HG03432 (cell line): ENCODE data around the gene CBL.
"Not testable (repeated sequence)": the region's sequence is repeated elsewhere in the genome, so short reads cannot be mapped to it uniquely, and the experiment has no call there.

ENCODE experiments used
- ATAC-seq: cut with Tn5 transposase; IDR thresholded peaks from one replicate; pipeline ENCODE4 v1.9.1; 2021; ENCODE audit warnings: mild to moderate bottlenecking, moderate library complexity; ENCODE audit not compliant: unreplicated experiment

Gene CBL

DNA sequence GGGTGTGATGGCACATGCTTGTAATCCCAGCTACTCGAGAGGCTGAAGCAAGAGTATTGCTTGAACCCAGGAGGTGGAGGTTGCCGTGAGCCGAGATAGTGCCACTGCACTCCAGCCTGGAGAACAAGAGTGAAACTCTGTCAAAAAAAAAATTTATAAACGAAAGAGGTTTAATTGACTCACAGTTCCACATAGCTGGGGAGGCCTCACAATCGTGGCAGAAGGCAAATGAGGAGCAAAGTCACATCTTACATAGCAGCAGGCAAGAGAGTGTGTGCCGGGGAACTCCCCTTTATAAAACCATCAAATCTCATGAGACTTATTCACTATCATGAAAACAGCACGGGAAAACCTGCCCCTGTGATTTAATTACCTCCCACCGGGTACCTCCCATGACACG is 21.7 kb upstream of the CBL start:
- ATAC-seq = not testable (repeated sequence)

DNA sequence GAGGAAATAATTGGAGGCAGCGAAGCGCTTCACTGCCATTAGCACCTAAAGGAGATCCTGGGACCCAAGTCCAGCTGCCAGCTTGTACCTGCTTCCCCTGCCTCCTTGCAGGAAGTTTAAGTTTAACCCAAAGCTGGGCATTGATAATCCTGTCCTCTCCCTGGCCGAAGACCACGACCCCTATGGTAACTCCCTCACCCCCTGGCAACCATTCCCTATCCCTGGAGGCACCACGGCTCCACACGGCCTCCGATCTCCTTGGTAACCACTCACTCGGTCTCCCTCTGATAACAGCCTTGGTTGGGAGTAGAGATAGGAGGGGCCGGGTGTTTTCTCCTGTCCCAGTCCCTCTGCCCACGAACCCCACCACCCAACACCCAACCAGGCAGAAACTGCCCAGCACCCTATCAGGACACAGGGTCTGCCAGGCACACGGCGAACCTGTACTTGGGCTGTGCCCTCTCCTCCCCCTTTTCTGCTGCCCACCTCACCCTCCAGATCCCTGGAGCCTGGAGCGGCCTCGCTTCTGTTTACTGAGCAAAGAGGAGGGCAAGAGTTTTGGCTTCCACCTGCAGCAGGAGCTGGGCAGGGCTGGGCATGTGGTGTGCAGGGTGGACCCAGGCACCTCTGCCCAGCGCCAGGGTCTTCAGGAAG is 20.0 kb upstream of the CBL start:
- ATAC-seq = no peak

DNA sequence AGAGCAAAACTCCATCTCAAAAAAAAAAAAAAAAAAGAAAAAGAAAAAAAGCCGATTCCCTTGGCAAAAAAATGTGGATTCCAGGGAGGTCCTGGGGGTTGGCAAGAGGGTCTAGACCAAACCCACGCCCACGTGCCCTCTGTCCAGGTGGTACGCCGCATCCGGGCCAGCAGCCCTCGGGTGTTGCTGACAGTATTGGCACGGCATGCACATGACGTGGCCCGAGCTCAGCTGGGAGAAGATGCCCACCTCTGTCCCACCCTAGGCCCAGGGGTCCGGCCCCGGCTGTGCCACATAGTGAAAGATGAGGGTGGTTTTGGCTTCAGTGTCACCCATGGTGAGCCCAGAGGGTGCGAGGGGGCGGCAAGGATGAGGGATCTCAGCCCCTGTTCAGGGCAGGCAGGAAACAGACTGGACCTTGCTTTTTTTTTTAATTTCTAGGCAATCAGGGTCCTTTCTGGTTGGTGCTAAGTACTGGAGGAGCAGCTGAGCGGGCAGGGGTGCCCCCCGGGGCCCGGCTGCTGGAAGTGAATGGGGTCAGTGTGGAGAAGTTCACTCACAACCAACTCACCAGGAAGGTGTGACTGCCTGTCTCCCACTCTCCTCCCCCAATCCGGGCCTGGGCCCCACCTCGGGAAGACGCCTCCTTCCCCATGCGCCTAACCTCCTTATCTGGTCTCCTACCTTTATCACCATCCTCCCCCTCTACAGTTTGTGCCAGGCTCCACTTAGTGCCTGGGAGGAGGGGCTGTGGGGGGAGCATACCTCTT is 18.8 kb upstream of the CBL start:
- ATAC-seq = no peak

DNA sequence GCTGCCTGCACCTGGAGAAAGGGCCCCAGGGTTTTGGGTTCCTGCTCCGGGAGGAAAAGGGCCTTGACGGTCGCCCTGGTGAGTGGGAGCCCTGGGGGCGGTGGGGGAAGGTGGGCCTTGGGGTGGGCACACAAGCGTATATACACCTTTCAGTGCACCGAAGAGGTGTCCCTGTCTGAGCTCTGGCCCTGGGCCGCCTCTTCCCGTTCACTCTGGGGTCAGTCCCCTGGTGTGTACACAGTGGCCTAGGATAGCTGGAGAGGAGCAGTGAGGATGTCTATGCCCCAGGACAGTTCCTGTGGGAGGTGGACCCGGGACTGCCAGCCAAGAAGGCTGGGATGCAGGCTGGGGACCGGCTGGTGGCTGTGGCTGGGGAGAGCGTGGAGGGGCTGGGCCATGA is 18.1 kb upstream of the CBL start:
- ATAC-seq = no peak

DNA sequence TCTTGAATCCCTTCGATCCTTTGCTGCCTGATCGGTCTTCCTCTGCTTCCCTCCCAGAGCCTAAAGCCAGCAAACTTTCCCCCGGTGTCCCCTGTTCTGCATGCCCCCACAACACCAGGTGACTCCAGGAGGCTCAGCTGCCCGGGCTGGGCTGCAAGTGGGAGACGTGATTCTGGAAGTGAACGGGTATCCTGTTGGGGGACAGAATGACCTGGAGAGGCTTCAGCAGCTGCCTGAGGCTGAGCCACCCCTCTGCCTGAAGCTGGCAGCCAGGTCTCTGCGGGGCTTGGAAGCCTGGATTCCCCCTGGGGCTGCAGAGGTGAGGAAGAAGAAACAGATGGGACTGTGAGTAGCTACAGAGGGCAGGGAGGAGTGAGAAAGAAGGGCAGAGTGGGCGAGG is 17.3 kb upstream of the CBL start:
- no peak for ATAC-seq

DNA sequence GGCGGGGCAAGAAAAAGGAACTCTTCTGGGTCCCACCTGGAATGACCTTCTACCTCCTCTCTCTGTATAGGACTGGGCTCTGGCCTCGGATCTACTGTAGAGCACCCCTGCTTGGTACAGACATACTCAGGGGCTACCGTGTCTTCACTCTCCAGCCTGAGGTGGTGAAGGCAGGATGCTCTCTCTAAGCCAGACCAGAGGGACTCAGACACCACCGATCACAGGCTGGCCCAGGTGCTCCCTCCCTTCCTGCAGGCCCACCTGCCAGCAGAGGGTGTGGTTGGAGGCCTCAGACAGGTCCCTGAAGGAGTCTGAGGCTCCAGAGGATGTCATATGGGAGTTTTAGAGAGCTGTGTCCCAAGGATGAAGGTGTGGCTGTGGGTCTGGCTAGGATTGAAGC is 16.7 kb upstream of the CBL start:
- no peak for ATAC-seq

DNA sequence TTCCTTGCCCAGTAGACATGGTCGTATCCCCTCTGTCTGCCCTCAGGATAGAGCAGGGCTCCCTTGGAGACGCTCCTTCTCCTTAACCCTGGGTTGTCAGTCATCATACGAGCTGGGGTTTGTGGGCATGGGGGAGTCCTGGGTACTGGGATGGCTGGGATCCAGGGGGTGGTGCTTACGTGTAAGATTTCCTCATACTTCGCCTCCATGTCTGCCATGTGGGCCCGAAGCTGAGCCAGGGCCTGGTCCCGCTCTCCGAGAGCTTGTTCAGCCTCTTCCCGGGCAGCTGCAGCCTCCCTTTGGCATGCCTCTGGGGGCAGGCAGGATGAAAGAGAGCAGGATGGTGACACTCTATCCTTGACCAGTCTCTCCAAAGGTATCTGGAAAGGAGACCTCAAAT is 15.6 kb upstream of the CBL start:
- no peak for ATAC-seq

DNA sequence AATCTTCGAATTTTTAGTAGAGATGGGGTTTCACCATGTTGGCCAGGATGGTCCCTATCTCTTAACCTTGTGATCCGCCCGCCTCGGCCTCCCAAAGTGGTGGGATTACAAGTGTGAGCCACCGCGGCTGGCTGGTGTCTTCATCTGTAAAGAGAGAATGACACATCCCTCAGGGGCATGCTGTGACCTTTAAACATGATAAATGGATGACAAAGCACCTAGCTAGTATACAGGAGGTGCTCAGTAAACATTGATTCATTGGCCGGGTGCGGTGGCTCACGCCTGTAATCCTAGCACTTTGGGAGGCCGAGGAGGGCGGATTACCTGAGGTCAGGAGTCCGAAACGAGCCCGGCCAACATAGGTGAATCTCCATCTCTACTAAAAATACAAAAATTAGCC is 14.9 kb upstream of the CBL start:
- ATAC-seq = not testable (repeated sequence)

DNA sequence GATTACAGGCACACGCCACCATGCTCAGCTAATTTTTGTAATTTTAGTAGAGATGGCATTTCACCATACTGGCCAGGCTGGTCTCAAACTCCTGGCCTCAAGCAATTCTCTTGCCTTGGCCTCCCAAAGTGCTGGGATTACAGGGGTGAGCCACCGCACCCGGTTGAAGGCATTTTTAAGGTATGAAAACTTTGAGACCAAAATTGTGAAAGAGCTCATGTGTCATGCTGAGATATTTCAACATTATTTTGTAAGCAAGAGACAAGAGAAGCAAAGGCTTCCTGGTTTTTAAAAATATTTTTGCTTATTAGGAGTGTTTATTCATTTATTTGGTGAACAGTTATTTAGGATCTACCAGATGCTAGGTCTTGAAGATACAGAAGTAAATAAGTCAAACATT is 14.0 kb upstream of the CBL start:
- no peak for ATAC-seq

DNA sequence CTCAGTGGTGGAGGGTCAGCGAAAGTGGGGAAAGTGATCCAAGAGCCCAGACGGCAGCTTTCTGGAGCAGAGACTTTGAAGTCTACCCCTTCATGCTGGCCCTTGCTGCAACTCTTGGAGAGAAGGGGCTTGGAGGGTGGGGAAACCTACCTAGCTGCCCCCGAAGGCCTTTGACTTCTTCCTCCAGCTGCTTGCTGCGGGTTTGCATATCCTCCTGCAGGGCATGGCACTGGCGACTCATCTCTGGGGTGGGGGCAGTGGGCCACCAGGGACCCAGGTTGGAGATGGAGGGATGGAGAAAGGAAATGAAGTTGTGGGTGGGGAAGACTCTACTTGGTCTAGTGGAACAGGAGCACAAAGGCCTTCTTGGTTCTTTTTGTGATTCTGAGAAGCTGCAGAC is 13.1 kb upstream of the CBL start:
- no peak for ATAC-seq

DNA sequence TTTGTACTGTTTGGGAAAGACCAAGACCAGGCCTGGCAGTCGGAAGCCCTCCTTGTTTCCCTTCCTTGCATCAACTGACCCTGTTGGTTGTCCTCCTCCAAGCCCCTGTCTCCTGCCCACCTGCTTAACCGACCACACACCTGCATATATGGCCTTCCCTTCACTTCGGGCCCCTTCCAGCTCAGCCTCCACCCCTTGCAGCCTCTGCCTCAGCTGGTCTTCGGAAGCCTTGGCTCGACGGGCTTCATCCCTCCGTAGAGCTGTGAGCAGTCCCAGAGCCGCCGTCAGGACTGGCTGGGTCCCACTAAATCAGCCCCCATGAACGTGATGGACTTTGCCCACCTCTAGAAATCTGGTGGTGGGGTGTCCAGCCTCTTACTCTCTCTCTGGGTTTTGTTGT is 12.5 kb upstream of the CBL start:
- ATAC-seq = no peak

DNA sequence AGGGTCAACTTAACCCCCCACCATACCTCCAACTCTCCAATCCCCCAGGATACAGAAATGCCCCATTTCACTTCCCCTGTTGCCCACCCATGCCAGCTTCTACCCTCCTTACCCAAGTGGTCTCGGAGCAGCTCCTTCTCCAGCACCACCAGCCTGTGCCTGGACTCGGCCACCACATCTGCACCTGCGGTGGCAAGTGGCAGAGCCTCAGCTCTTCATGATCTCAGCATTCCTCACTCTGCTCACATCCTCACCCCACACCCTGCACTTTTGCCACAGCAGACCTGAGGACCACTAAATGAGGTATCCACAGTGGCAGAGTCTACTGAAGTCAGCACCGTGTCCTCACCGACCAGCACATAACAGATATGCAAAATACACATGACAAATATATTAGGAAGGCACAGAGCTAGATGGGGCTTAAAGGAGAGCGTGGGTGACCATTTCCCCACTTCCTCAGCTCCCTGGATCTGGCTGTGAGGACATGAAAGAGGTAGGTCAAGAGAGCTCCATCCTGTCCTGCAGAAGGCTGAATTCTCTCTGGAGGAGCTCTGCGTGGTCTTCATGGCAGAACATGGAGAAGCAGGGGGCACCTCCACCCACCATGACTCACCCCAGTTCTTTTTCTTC is 11.2 kb upstream of the CBL start:
- ATAC-seq = no peak

DNA sequence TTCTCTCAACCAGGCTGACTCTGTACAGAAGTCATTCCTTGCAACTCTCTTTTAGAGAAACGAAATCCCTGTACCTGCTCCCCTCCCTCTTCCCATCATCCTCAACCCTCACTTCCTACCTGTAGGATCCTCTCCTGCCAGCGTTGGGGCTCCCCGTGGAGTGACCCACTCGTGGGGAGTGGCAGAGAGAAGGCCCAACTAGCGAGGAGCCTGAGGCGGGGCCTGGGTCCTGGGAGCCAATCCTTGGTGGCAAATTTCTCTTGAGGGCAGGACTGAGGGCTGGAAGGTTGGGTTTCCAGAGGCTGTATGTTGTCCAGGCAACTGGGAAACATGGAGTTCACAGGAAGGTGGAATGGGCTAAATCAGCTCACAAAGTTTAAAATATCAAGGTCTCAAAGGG is 10.5 kb upstream of the CBL start:
- ATAC-seq = no peak

DNA sequence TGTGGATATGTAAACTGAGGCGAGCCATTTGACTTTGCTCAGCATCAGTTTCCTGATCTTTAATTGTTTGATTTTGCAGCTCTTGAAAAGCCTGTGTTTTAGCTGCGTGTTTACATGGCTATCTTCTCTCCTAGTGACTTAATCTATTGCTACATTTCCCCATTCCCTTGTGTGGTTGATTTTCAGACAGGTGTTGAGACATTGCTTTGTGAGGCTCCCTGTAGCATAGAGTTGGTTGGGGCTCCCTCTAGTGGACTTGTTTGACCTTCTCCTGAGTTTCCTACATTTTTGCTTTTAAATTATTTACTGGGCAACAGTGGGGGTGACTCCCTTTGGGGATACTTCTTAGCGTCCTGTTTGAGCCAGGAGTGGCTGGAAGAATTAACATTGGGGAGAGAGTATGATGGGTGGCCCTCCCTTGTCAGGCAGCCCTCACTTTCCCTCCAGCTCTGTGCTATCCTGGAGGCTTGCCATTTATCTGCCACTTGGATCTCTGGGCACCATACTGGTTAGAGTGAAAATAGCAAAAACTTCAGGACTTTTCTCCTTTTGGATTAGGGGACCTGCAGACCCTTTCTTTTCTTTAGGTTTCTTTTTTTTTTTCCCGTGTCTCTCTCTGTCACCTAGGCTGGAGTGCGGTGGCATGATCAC is 9.2 kb upstream of the CBL start:
- peak; percentile 64 for ATAC-seq

DNA sequence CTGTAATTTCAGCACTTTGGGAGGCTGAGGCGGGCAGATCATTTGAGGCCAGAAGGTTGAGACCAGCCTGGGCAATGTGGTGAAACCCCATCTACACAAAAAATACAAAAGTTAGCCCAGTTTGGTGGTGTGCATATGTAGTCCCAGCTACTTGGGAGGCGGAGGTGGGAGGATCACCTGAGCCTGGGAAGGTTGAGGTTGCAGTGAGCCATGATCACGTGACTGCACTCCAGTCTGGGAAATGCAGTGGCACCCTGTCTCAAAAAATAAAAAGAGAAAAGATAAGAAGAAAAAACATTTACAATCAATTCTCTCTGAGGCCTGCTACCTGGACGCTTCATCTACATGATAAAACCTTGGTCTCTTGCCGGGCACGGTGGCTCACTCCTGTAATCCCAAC is 7.2 kb upstream of the CBL start:
- no peak for ATAC-seq

DNA sequence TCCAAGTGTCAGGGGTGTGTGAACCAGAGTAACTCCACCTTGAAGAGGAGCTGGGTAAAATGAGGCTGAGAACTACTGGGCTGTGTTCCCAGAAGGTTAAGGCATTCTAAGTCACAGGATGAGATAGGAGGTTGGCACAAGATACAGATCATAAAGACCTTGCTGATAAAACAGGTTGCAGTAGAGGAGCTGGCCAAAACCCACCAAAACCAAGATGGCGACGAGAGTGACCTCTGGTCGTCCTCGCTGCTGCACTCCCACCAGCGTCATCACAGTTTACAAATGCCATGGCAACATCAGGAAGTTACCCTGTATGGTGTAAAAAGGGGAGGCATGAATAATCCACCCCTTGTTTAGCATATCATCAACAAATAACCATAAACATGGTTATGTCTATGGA is 4.9 kb upstream of the CBL start:
- not testable (repeated sequence) for ATAC-seq

DNA sequence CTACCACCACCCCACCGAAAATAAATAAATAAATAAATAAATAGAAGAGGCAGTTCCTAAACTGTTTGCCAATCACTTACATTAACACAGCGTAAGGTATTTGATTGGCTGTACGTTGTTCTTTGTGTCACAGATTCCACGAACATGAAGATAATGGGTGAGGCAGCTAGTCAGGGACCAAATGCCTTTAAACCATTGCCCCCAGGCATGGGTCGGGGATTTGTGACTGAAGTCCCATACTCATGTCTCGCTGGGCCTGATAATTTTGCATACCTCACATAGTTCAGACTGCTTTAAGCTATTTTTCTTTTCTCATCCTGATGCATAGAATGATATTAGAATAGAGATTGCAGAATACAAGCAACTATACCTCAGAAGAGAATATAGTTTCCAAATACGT is 3.6 kb upstream of the CBL start:
- ATAC-seq = no peak

DNA sequence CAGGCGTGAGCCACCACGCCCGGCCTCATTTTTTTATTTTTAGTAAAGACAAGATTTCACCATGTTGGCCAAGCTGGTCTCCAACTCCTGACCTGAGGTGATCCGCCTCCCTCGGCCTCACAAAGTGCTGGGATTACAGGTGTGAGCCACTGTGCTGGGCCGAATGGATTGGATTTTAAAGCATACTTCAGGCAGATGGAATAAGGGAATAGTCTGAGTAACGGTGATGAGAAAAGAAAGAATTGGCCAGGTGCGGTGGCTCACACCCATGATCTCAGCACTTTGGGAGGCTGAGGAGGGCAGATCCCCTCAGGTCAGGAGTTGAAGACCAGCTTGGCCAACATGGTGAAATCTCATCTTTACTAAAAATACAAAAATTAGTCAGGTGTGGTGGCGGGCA is 2.1 kb upstream of the CBL start:
- no peak for ATAC-seq

DNA sequence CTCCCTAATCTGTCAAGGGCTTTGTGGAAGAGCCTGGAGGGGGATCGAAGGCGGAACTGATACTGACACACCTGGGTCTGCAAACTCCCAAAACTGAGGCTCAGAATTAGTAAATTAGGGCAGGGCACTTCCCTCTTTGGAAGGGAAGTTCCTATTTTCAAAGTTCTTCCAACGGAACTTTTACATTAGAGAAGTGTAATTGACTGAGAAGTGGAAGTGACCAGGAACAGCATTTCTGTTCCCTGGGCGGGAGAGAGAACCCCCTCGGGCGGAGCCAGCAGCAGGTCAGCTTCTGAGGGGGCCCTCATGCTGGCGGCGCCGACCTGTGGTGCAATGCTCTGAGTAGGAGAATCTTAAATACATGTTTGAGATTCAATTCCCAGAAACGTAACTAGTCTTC is 1.1 kb upstream of the CBL start:
- ATAC-seq = no peak

DNA sequence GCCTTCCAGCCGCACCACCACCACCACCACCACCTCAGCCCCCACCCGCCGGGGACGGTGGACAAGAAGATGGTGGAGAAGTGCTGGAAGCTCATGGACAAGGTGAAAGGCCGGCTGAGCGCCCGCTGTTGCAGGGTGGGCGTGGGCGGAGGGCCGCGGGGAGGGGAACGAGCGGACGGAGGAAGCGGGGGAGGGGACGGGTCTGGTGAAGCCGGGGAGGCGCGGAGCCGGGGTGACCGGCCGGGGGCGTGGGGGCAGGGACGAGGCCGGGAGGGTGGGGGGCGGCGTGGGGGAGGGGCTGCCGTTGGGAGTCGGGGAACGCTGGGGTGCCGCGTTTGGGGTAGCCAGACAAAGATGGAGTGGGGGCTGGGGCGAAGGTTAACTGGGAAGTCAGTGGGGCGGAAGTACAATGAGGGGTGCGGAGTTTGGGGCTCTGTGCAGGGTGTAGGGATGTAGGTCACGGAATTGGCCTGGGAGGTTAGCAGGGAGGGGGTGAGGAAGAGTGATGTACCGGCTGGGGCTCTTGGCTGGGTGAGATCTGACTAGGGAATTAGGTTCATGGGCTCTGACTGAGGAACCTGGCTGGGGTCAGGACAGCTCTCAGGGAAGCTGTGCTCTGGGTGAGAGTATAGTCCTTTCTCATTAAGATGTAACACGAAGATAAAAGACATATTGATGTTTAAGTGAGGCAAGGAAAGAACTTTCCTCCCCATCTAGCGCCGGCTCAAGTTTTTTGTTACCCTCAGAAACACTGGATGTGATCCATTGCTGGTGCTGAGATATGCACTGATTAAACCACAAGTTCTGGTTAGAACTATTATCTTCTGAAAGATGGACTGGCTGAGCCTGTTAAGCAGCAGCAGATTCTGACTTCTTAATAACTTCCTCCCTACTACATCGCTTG is 624 bp downstream of the CBL start:
- peak; percentile 38 for ATAC-seq

DNA sequence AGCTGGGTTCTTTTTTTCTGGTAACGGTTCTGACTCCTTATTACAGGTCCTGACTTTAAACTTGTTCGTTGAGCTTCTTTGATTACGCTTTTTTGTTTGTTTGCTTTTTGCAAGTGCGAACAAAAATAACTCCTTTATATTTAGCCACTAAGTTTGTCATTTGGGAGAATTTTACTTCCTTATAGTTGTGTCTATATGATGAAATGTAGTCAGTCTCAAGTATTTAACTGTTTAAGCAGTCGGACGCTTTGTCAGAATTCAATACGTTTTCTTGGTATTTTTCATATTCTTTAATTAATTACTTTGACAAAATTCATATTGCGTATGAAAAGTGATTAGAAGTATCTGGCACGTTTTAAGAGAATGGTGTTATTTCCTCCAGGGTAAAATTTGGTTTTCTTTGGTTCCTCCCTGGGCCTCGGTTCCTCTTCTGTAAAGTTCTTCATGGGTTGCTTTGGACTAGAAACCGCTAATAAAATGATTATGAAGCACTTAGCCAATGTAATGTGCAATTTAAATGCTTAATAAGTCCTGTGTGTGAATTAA is 1.3 kb downstream of the CBL start:
- ATAC-seq = no peak
